Activated CD4-positive, alpha-beta T cell treated with anti-CD3 and anti-CD28 coated beads for 4 hours (primary cell): ENCODE results near the gene CLEC3A.
"Not testable (repeated sequence)": the region's sequence is repeated elsewhere in the genome, so short reads cannot be mapped to it uniquely, and the experiment has no call there.

Source experiments
- DNase-seq, 2 donors: peaks; one replicate each; pipeline ENCODE4 v3.0.0-alpha.2; 2020

Gene CLEC3A

GRCh38 chr16:78022347-78023060 lies at the start of gene CLEC3A:
Gene CLEC3A (plus strand): TSS chr16:78022548. CDS start chr16:78022627, 79 bp downstream.
- no peak for DNase-seq

GRCh38 chr16:77974883-77975282 lies 47.5 kb upstream of the CLEC3A start:
- no peak for DNase-seq

GRCh38 chr16:77975942-77976341 lies 46.4 kb upstream of the CLEC3A start:
- DNase-seq: no peak

- DNase-seq: no peak
Observed at GRCh38 chr16:77977339-77977738, 45.0 kb upstream of the CLEC3A start.

- no peak for DNase-seq
Observed at GRCh38 chr16:77985111-77985510, 37.2 kb upstream of the CLEC3A start.

- no peak for DNase-seq
Observed at GRCh38 chr16:77986011-77986740, 36.2 kb upstream of the CLEC3A start.

- no peak for DNase-seq
Observed at GRCh38 chr16:77987810-77988209, 34.5 kb upstream of the CLEC3A start.

- no peak for DNase-seq
Observed at GRCh38 chr16:77989846-77990245, 32.5 kb upstream of the CLEC3A start.

- no peak for DNase-seq
Observed at GRCh38 chr16:77991701-77992100, 30.6 kb upstream of the CLEC3A start.

GRCh38 chr16:77992381-77992780 lies 30.0 kb upstream of the CLEC3A start:
- DNase-seq: not testable (repeated sequence)

- DNase-seq: no peak
Observed at GRCh38 chr16:77993111-77993985, 29.0 kb upstream of the CLEC3A start.

- DNase-seq: no peak
Observed at GRCh38 chr16:77995843-77996455, 26.4 kb upstream of the CLEC3A start.

- no peak for DNase-seq
Observed at GRCh38 chr16:77998350-77999023, 23.9 kb upstream of the CLEC3A start.

GRCh38 chr16:78001451-78002025 lies 20.8 kb upstream of the CLEC3A start:
- DNase-seq: no peak

- peak; percentile 39 to 52 for DNase-seq
Observed at GRCh38 chr16:78002915-78003538, 19.3 kb upstream of the CLEC3A start.

- no peak for DNase-seq
Observed at GRCh38 chr16:78004517-78004916, 17.8 kb upstream of the CLEC3A start.

GRCh38 chr16:78005881-78006280 lies 16.5 kb upstream of the CLEC3A start:
- peak in 1 of 2 donors; percentile 1 for DNase-seq

- DNase-seq: no peak
Observed at GRCh38 chr16:78007121-78007520, 15.2 kb upstream of the CLEC3A start.

GRCh38 chr16:78024159-78024558 lies 1.8 kb downstream of the CLEC3A start:
- DNase-seq: no peak

- DNase-seq: no peak
Observed at GRCh38 chr16:78025631-78026030, 3.3 kb downstream of the CLEC3A start.

GRCh38 chr16:78028018-78028417 lies 5.7 kb downstream of the CLEC3A start:
- no peak for DNase-seq
